Measurements from ENCODE around the gene TCF19. TPM values are rescaled to one million over a fixed set of nuclear protein-coding genes. Genes with fewer than 3 reads are reported as not detected.
"Not testable (repeated sequence)": the region's sequence is repeated elsewhere in the genome, so short reads cannot be mapped to it uniquely, and the experiment has no call there.

The TCF19 gene
- total RNA-seq, 1 experiment from 2014 or later = 15.0 TPM

- H4K20me1 ChIP-seq (ENCODE audit: control insufficient read depth, insufficient read depth, insufficient read length); H3K4ac ChIP-seq (ENCODE audit: low read depth, low read length); H3K4me1 ChIP-seq (ENCODE audit: insufficient read depth, low read length); H2BK20ac ChIP-seq (ENCODE audit: low read depth, low read length, poor library complexity, severe bottlenecking); H3K79me2 ChIP-seq (ENCODE audit: insufficient read depth, low read length); H4K91ac ChIP-seq (ENCODE audit: insufficient read length, low read depth, low read length); H3K14ac ChIP-seq (ENCODE audit: insufficient read depth, low read length); H2BK120ac ChIP-seq (ENCODE audit: low read depth, low read length, poor library complexity, severe bottlenecking); H4K5ac ChIP-seq (ENCODE audit: insufficient read length, low read depth, low read length); H3K9me3 Mint-ChIP-seq; H3K27ac ChIP-seq (ENCODE audit: insufficient read length, low read depth, low read length); H3K4me2 ChIP-seq (ENCODE audit: insufficient read depth, insufficient read length, low read length); H3K27me3 Mint-ChIP-seq (ENCODE audit: low read depth); H3K27me3 ChIP-seq (ENCODE audit: insufficient read depth, low read length); H3T11ph ChIP-seq (ENCODE audit: low read length); H3K9me3 ChIP-seq (ENCODE audit: control insufficient read depth, low read depth, low read length); H3K9ac ChIP-seq (ENCODE audit: extremely low read depth, insufficient read length, low read length); H2BK12ac ChIP-seq (ENCODE audit: insufficient read length, low read depth, low read length); H3K56ac ChIP-seq (ENCODE audit: insufficient read length, low read depth, low read length); H2AFZ ChIP-seq (ENCODE audit: low read length); H2AK5ac ChIP-seq (ENCODE audit: insufficient read length, low read length); H4K8ac ChIP-seq (replicated peaks; ENCODE audit: insufficient read length, low read depth, low read length); H2BK15ac ChIP-seq (ENCODE audit: low read depth, low read length); H2BK5ac ChIP-seq (ENCODE audit: insufficient read length, low read length); H3K23ac ChIP-seq (ENCODE audit: insufficient read length, low read depth, low read length); H3K79me1 ChIP-seq (ENCODE audit: insufficient read depth, low read depth, low read length, poor library complexity, severe bottlenecking); H3K23me2 ChIP-seq (ENCODE audit: insufficient read length, low read depth, low read length, poor library complexity, severe bottlenecking); H3K18ac ChIP-seq (ENCODE audit: insufficient read length, low read depth, low read length): not testable (repeated sequence)
- H3K4me3 Mint-ChIP-seq = peak overlapping the region in 1 of 2 experiments; percentile 56; a peak in 1 of 5 replicates
- peak; percentile 85 for DNase-seq
- WGBS (ENCODE audit: extremely low coverage, insufficient read length, low lambda C conversion rate) = no CpG with 5 or more reads among the region's 10 CpGs
- H3K4me1 Mint-ChIP-seq = peaks cover 10 to 16% of the 10 kb centered on the region in 2 experiments
- TF ChIP-seq CTCF (conservative IDR thresholded peaks at IDR 0.05) = peak; percentile 80
- H3K27ac Mint-ChIP-seq = peak overlapping the region in 1 of 3 experiments; percentile 53; a peak in 1 of 7 replicates
- peaks cover 7 to 16% (median 9%) of the 10 kb centered on the region in 3 experiments for H3K36me3 Mint-ChIP-seq (ENCODE audit: insufficient read depth in 1 of 3, low read depth in 3 of 3)
Measured at GRCh38 chr6:31192431-31193105, 34.2 kb downstream of the TCF19 start.

Measured in H9 (cell line).